HepG2 (cell line): ENCODE data around the gene UBE2Q1. TPM values are rescaled to one million over a fixed set of nuclear protein-coding genes. Genes with fewer than 3 reads are reported as not detected.

ENCODE experiments used
- AHR ChIP-seq: IDR thresholded peaks from 2 replicates; pipeline ENCODE4 v1.6.1; 2018; ENCODE audit warnings: missing genetic modification reagents, missing compliant biosample characterization
- FOXA3 ChIP-seq: IDR thresholded peaks from 2 replicates; pipeline ENCODE4 v1.6.1; 2016; ENCODE audit warnings: missing genetic modification reagents, missing compliant biosample characterization
- HCFC1 ChIP-seq: fragments of 150-350 bp; IDR thresholded peaks from 2 replicates; pipeline ENCODE4 v1.6.1; 2014; ENCODE audit warnings: low read depth, low read length
- IRX3 ChIP-seq: sonication (generic); formaldehyde crosslinking; IDR thresholded peaks from 2 replicates; pipeline ENCODE4 v1.8.1; 2023; ENCODE audit warnings: mild to moderate bottlenecking, low read depth, missing genetic modification reagents, borderline replicate concordance
- JARID2 ChIP-seq: sonication (generic); formaldehyde crosslinking; IDR thresholded peaks from 2 replicates; pipeline ENCODE4 v1.8.1; 2023; ENCODE audit warnings: missing genetic modification reagents, inconsistent platforms; ENCODE audit not compliant: insufficient replicate concordance
- RBFOX2 ChIP-seq: fragments of 200-400 bp; formaldehyde crosslinking; IDR thresholded peaks from 2 replicates; pipeline ENCODE4 v1.6.1; 2017; ENCODE audit warnings: low read depth, mild to moderate bottlenecking, low read length
- SMYD3 ChIP-seq: sonication (generic); formaldehyde crosslinking; IDR thresholded peaks from 2 replicates; pipeline ENCODE4 v1.8.1; 2023; ENCODE audit warnings: mild to moderate bottlenecking, missing genetic modification reagents
- TEAD3 ChIP-seq: optimal IDR thresholded peaks from 2 replicates; pipeline ENCODE3; 2016; ENCODE audit warnings: borderline replicate concordance
- ZFP90 ChIP-seq: sonication (generic); formaldehyde crosslinking; IDR thresholded peaks from 2 replicates; pipeline ENCODE4 v1.8.0; 2022; ENCODE audit warnings: missing genetic modification reagents, mild to moderate bottlenecking, inconsistent platforms, borderline replicate concordance
- ZNF10 ChIP-seq: sonication (generic); formaldehyde crosslinking; IDR thresholded peaks from 2 replicates; pipeline ENCODE4 v1.4.0; 2020; ENCODE audit warnings: mild to moderate bottlenecking, low read depth, missing genetic modification reagents, borderline replicate concordance
- ZNF256 ChIP-seq: sonication (generic); formaldehyde crosslinking; conservative IDR thresholded peaks from 2 replicates; pipeline ENCODE4 v1.4.0; 2020; ENCODE audit warnings: missing genetic modification reagents
- ZNF296 ChIP-seq: sonication (generic); formaldehyde crosslinking; conservative IDR thresholded peaks from 2 replicates; pipeline ENCODE4 v1.5.0; 2020; ENCODE audit warnings: mild to moderate bottlenecking, missing genetic modification reagents
- ZNF431 ChIP-seq: sonication (generic); formaldehyde crosslinking; IDR thresholded peaks from 2 replicates; pipeline ENCODE4 v1.9.0; 2022; ENCODE audit warnings: missing genetic modification reagents, low read depth, mild to moderate bottlenecking, borderline replicate concordance
- ZNF44 ChIP-seq: sonication (generic); formaldehyde crosslinking; IDR thresholded peaks from 2 replicates; pipeline ENCODE4 v1.5.1; 2020; ENCODE audit warnings: mild to moderate bottlenecking, missing genetic modification reagents
- ZNF557 ChIP-seq: sonication (generic); formaldehyde crosslinking; IDR thresholded peaks from 2 replicates; pipeline ENCODE4 v1.4.0; 2020; ENCODE audit warnings: missing genetic modification reagents
- ZNF564 ChIP-seq: sonication (generic); formaldehyde crosslinking; IDR thresholded peaks from 2 replicates; pipeline ENCODE4 v1.8.1; 2023; ENCODE audit warnings: mild to moderate bottlenecking, missing genetic modification reagents
- ZNF577 ChIP-seq: sonication (generic); formaldehyde crosslinking; IDR thresholded peaks from 2 replicates; pipeline ENCODE4 v1.4.0; 2020; ENCODE audit warnings: mild to moderate bottlenecking, low read depth, missing genetic modification reagents, borderline replicate concordance
- ZNF782 ChIP-seq: sonication (generic); formaldehyde crosslinking; IDR thresholded peaks from 2 replicates; pipeline ENCODE4 v1.4.0; 2020; ENCODE audit warnings: missing genetic modification reagents, mild to moderate bottlenecking, borderline replicate concordance
- polyA plus RNA-seq, 8 experiments: library from polyadenylated mRNA; depleted of rRNA in 3 of 8; stranded (reverse) in 7 of 8; unstranded in 1 of 8; fragments of >200 nt; fragmentation: Illumina TruSeq in 4 of 8; extraction: Trizol in 4 of 8; gene quantifications; 2 replicates each; pipeline versions ENCODE4 v1.2.1 to v1.2.3, GENCODE V29; 2011 to 2016; ENCODE audit warnings: low read depth in 4 of 8, missing spikeins in 1 of 8, mixed read lengths in 1 of 8; ENCODE audit not compliant: insufficient read depth in 1 of 8
- total RNA-seq, 5 experiments: library from RNA; depleted of rRNA; stranded (reverse); fragments of >200 nt; fragmentation: Illumina TruSeq; extraction: Trizol; gene quantifications; 2 replicates each; pipeline ENCODE4 v1.2.3, GENCODE V29; 2016; ENCODE audit warnings: low read depth in 1 of 5
- TF ChIP-seq, protein P1 (sequence below), 2 experiments: fragments of 450-650 bp in 1 of 2; sonication (generic) in 1 of 2; formaldehyde crosslinking in 1 of 2; IDR thresholded peaks; 2 replicates each; pipeline versions ENCODE4 v1.6.1 to v1.8.0; 2016 to 2022; ENCODE audit warnings: antibody characterized with exemption in 1 of 2, mild to moderate bottlenecking in 1 of 2, missing genetic modification reagents in 1 of 2
- TF ChIP-seq, protein P2 (sequence below): IDR thresholded peaks from 2 replicates; pipeline ENCODE4 v1.6.1; 2016

Gene UBE2Q1
- total and polyA plus RNA-seq, 2 of the 13 experiments (the other 11 are each of a cell fraction or from before 2014, with no cell fraction given): 11.7 to 41.7 TPM

DNA sequence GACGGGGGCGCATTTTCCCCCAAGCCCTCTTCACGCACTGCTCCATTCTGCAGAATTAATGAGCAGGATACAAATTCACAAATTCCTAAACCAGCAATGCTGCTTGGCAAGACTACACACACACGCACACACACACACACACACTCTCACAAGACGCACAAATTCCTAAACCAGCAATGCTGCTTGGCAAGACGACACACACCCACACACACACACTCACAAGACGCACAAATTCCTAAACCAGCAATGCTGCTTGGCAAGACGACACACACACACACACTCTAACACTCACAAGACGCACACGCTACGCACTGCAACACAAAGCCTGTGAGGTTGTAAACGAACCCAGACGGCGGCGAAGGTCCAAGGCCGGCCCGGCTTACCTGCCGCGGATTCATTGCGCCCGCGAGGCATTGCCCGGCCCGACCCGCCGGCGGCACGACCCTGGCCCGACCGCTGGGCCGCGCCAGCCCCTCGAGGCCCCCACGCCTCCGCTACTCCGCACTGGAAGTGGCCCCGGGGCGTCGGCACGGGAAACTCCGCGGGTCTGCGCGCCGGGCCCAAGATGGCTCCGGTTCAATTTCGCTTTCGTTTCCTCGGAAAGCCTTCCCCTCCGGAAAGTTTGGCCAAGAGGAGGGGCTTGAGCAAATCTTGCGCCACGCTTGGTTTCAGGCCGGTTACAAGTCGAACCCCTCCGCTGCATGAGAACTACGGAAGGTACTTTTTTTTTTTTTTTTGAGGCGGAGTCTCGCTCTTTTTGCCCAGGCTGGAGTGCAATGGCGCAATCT lies 49.3 kb upstream of the UBE2Q1 start, which contains the start of gene ADAR (continued):
- TF ChIP-seq, protein P1, sequence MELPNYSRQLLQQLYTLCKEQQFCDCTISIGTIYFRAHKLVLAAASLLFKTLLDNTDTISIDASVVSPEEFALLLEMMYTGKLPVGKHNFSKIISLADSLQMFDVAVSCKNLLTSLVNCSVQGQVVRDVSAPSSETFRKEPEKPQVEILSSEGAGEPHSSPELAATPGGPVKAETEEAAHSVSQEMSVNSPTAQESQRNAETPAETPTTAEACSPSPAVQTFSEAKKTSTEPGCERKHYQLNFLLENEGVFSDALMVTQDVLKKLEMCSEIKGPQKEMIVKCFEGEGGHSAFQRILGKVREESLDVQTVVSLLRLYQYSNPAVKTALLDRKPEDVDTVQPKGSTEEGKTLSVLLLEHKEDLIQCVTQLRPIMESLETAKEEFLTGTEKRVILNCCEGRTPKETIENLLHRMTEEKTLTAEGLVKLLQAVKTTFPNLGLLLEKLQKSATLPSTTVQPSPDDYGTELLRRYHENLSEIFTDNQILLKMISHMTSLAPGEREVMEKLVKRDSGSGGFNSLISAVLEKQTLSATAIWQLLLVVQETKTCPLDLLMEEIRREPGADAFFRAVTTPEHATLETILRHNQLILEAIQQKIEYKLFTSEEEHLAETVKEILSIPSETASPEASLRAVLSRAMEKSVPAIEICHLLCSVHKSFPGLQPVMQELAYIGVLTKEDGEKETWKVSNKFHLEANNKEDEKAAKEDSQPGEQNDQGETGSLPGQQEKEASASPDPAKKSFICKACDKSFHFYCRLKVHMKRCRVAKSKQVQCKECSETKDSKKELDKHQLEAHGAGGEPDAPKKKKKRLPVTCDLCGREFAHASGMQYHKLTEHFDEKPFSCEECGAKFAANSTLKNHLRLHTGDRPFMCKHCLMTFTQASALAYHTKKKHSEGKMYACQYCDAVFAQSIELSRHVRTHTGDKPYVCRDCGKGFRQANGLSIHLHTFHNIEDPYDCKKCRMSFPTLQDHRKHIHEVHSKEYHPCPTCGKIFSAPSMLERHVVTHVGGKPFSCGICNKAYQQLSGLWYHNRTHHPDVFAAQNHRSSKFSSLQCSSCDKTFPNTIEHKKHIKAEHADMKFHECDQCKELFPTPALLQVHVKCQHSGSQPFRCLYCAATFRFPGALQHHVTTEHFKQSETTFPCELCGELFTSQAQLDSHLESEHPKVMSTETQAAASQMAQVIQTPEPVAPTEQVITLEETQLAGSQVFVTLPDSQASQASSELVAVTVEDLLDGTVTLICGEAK (IDR thresholded peaks at IDR 0.05): no peak
- TF ChIP-seq, protein P1 (CRISPR knock-in tag; IDR thresholded peaks at IDR 0.05): 0 out of 2 replicates have a peak, but pooled peaks have one; percentile 25
- TF ChIP-seq ZNF564 (CRISPR knock-in tag): no peak
- TF ChIP-seq RBFOX2: peak; percentile 79
- no peak for TF ChIP-seq AHR (CRISPR knock-in tag)
- TF ChIP-seq ZNF296: no peak; the same call in 1 of the 2 replicates
- TF ChIP-seq ZNF10 (CRISPR knock-in tag): no peak
- TF ChIP-seq FOXA3 (CRISPR knock-in tag): no peak
- no peak for TF ChIP-seq ZNF256 (CRISPR knock-in tag)
- TF ChIP-seq SMYD3 (CRISPR knock-in tag): no peak
- no peak for TF ChIP-seq ZNF44
- 0 out of 2 replicates have a peak, but pooled peaks have one; percentile 33 for TF ChIP-seq IRX3 (CRISPR knock-in tag)
- no peak for TF ChIP-seq JARID2 (CRISPR knock-in tag)
- TF ChIP-seq, protein P2, sequence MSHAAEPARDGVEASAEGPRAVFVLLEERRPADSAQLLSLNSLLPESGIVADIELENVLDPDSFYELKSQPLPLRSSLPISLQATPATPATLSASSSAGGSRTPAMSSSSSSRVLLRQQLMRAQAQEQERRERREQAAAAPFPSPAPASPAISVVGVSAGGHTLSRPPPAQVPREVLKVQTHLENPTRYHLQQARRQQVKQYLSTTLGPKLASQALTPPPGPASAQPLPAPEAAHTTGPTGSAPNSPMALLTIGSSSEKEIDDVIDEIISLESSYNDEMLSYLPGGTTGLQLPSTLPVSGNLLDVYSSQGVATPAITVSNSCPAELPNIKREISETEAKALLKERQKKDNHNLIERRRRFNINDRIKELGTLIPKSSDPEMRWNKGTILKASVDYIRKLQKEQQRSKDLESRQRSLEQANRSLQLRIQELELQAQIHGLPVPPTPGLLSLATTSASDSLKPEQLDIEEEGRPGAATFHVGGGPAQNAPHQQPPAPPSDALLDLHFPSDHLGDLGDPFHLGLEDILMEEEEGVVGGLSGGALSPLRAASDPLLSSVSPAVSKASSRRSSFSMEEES (CRISPR knock-in tag): no peak
- no peak for TF ChIP-seq ZFP90 (CRISPR knock-in tag)
- no peak for TF ChIP-seq HCFC1
- no peak for TF ChIP-seq ZNF431 (CRISPR knock-in tag)
- peak; percentile 14 for TF ChIP-seq TEAD3 (CRISPR knock-in tag)
- TF ChIP-seq ZNF557: no peak
- TF ChIP-seq ZNF577 (CRISPR knock-in tag): no peak
- TF ChIP-seq ZNF782 (CRISPR knock-in tag): 0 out of 2 replicates have a peak, but pooled peaks have one; percentile 40
